HCT116 (cell line): Measurements from ENCODE around the gene GGT7. TPM values are rescaled to one million over a fixed set of nuclear protein-coding genes. Genes with fewer than 3 reads are reported as not detected.

Source experiments
- ATAC-seq: fragments of 200-7000 bp; cut with Tn5 transposase; 2 replicates; pipeline ENCODE4 v1.9.1; 2020; ENCODE audit warnings: mild to moderate bottlenecking, moderate library complexity
- BruUV-seq: library from RNA; stranded (reverse); fragments of 400-500 nt; replicated peaks from 2 replicates; lab custom pipeline; 2021; lab: Mats Ljungman, UMichigan
- CTCF ChIA-PET: fragments of 300-600 bp; sonication (Branson Sonifier 250); formaldehyde crosslinking; loops from one replicate; lab custom pipeline; 2021; ENCODE audit warnings: antibody characterized with exemption; lab: Charles Lee
- POLR2A ChIA-PET: fragments of 300-600, 350-600 bp; sonication (Branson Sonifier 250); formaldehyde crosslinking; loops from one replicate; lab custom pipeline; 2021; ENCODE audit warnings: antibody characterized with exemption; lab: Charles Lee
- RAD21 ChIA-PET, 2 experiments: fragments of 300-600 bp; sonication (Branson Sonifier 250); formaldehyde crosslinking; loops; one replicate each; lab custom pipeline; 2023; ENCODE audit warnings: low total read pairs in 2 of 2; ENCODE audit not compliant: uncharacterized antibody in 2 of 2, unreplicated experiment in 2 of 2, low non-redundant PET in 1 of 2; lab: Charles Lee
- DNase-seq: peaks from one replicate; pipeline ENCODE4 v3.0.0-alpha.2; 2010; ENCODE audit warnings: low read depth, low spot score
- H2AFZ ChIP-seq: fragments of 200-600 bp; shearing (Covaris generic), sonication (generic); 2 replicates; pipeline ENCODE4 v1.6.1; 2017; ENCODE audit warnings: low read depth, mixed run types, mixed read lengths, antibody characterized with exemption, low read length; ENCODE audit not compliant: poor library complexity, severe bottlenecking
- H3K27ac ChIP-seq: 2 replicates; pipeline ENCODE4 v1.5.1; 2012; ENCODE audit warnings: low read depth, low read length
- H3K27me3 ChIP-seq: fragments of 200-600 bp; sonication (generic); 2 replicates; pipeline ENCODE4 v1.6.1; 2016; ENCODE audit warnings: mixed run types, low read length, mixed read lengths; ENCODE audit not compliant: insufficient read depth
- H3K36me3 ChIP-seq, 2 experiments: fragments of 200-500 bp in 1 of 2; fragments of 200-600 bp in 1 of 2; sonication (Bioruptor generic) in 1 of 2; sonication (generic) in 1 of 2; 2 replicates each; pipeline versions ENCODE4 v1.5.1 to v1.6.1; 2014 to 2016; ENCODE audit warnings: low read length in 2 of 2, inconsistent platforms in 1 of 2, mixed read lengths in 1 of 2, mixed run types in 1 of 2; ENCODE audit not compliant: insufficient read depth in 2 of 2, control insufficient read depth in 1 of 2
- H3K4me1 ChIP-seq, 2 experiments: fragments of 200-600 bp in 1 of 2; sonication (generic) in 1 of 2; 2 replicates each; pipeline versions ENCODE4 v1.5.1 to v1.6.1; 2012 to 2017; ENCODE audit warnings: low read length in 2 of 2, inconsistent platforms in 1 of 2, mild to moderate bottlenecking in 1 of 2, mixed read lengths in 1 of 2, mixed run types in 1 of 2, moderate library complexity in 1 of 2; ENCODE audit not compliant: insufficient read depth in 2 of 2, control insufficient read depth in 1 of 2
- H3K4me2 ChIP-seq: fragments of 200-600 bp; sonication (generic); 2 replicates; pipeline ENCODE4 v1.6.1; 2017; ENCODE audit warnings: mixed run types, low read length, mixed read lengths
- H3K4me3 ChIP-seq, 2 experiments: fragments of 200-600 bp in 1 of 2; sonication (generic) in 1 of 2; replicated peaks in 1 of 2; 2 replicates each; pipeline ENCODE4 v1.5.1; 2011 to 2016; ENCODE audit warnings: low read length in 2 of 2, control low read depth in 1 of 2, low read depth in 1 of 2, mild to moderate bottlenecking in 1 of 2, mixed read lengths in 1 of 2, mixed run types in 1 of 2
- H3K79me2 ChIP-seq: fragments of 200-600 bp; sonication (generic); 2 replicates; pipeline ENCODE4 v1.6.1; 2017; ENCODE audit warnings: mild to moderate bottlenecking, mixed run types, low read length, moderate library complexity, mixed read lengths; ENCODE audit not compliant: insufficient read depth
- H3K9ac ChIP-seq: fragments of 200-600 bp; sonication (generic); 2 replicates; pipeline ENCODE4 v1.6.1; 2016; ENCODE audit warnings: low read length, mixed read lengths
- H3K9me2 ChIP-seq: fragments of 200-600 bp; sonication (generic), shearing (Covaris generic); 2 replicates; pipeline ENCODE4 v1.6.1; 2017; ENCODE audit warnings: mixed run types, mild to moderate bottlenecking, moderate library complexity; ENCODE audit not compliant: insufficient read depth
- H3K9me3 ChIP-seq, 2 experiments: fragments of 200-500 bp in 1 of 2; fragments of 200-600 bp in 1 of 2; sonication (Bioruptor generic) in 1 of 2; sonication (generic) in 1 of 2; 2 replicates each; pipeline ENCODE4 v1.6.1; 2014 to 2017; ENCODE audit warnings: low read length in 2 of 2, mixed read lengths in 2 of 2, inconsistent platforms in 1 of 2, low read depth in 1 of 2, mild to moderate bottlenecking in 1 of 2, mixed run types in 1 of 2, moderate library complexity in 1 of 2; ENCODE audit not compliant: control insufficient read depth in 1 of 2, insufficient read depth in 1 of 2
- H4K20me1 ChIP-seq: fragments of 200-600 bp; sonication (generic), shearing (Covaris generic); 2 replicates; pipeline ENCODE4 v1.6.1; 2017; ENCODE audit warnings: mixed run types, mild to moderate bottlenecking, moderate library complexity; ENCODE audit not compliant: insufficient read depth
- ATF3 ChIP-seq: IDR thresholded peaks from 2 replicates; pipeline ENCODE4 v1.6.1; 2012
- CBX3 ChIP-seq: IDR thresholded peaks from 2 replicates; pipeline ENCODE4 v1.6.1; 2012; ENCODE audit warnings: low read depth
- CEBPB ChIP-seq: IDR thresholded peaks from 2 replicates; pipeline ENCODE4 v1.6.1; 2012; ENCODE audit warnings: low read depth
- ELF1 ChIP-seq: IDR thresholded peaks from 2 replicates; pipeline ENCODE4 v1.6.1; 2012; ENCODE audit warnings: low read depth, borderline replicate concordance
- EZH2 ChIP-seq: fragments of 200-600 bp; sonication (generic); IDR thresholded peaks from 2 replicates; pipeline ENCODE4 v1.6.1; 2017; ENCODE audit warnings: antibody characterized with exemption, mixed run types
- FOSL1 ChIP-seq: IDR thresholded peaks from 2 replicates; pipeline ENCODE4 v1.6.1; 2012; ENCODE audit warnings: low read depth
- JUND ChIP-seq: IDR thresholded peaks from 2 replicates; pipeline ENCODE4 v1.6.1; 2012
- POLR2A ChIP-seq: IDR thresholded peaks from 2 replicates; pipeline ENCODE4 v1.7.0; 2011; ENCODE audit warnings: borderline replicate concordance; ENCODE audit not compliant: insufficient read depth, insufficient read length; ENCODE audit errors: extremely low read depth
- POLR2AphosphoS5 ChIP-seq: IDR thresholded peaks from 2 replicates; pipeline ENCODE4 v1.6.1; 2011; ENCODE audit warnings: mild to moderate bottlenecking, low read depth, low read length, moderate library complexity
- RAD21 ChIP-seq: IDR thresholded peaks from 2 replicates; pipeline ENCODE4 v1.6.1; 2012; ENCODE audit warnings: low read depth, mild to moderate bottlenecking
- SIN3A ChIP-seq: IDR thresholded peaks from 2 replicates; pipeline ENCODE4 v1.6.1; 2012; ENCODE audit warnings: low read depth
- SP1 ChIP-seq: IDR thresholded peaks from 2 replicates; pipeline ENCODE4 v1.6.1; 2012; ENCODE audit warnings: low read depth
- SRF ChIP-seq: IDR thresholded peaks from 2 replicates; pipeline ENCODE4 v1.6.1; 2012; ENCODE audit warnings: low read depth
- TCF7L2 ChIP-seq: IDR thresholded peaks from 2 replicates; pipeline ENCODE4 v1.7.0; 2011; ENCODE audit warnings: borderline replicate concordance, inconsistent platforms; ENCODE audit not compliant: insufficient read depth, insufficient read length; ENCODE audit errors: extremely low read depth
- YY1 ChIP-seq: IDR thresholded peaks from 2 replicates; pipeline ENCODE4 v1.6.1; 2011; ENCODE audit warnings: low read length, low read depth, moderate library complexity, mild to moderate bottlenecking; ENCODE audit not compliant: insufficient replicate concordance; ENCODE audit errors: extremely low read depth
- ZBTB33 ChIP-seq: IDR thresholded peaks from 2 replicates; pipeline ENCODE4 v1.6.1; 2011; ENCODE audit warnings: mild to moderate bottlenecking, low read length, moderate library complexity; ENCODE audit not compliant: insufficient replicate concordance; ENCODE audit errors: extremely low read depth
- ZFX ChIP-seq: fragments of 450-650 bp; IDR thresholded peaks from 2 replicates; pipeline ENCODE4 v1.6.1; 2017
- ZNF274 ChIP-seq: fragments of 200-500 bp; sonication (Bioruptor generic); IDR thresholded peaks from 2 replicates; pipeline ENCODE4 v1.6.1; 2014; ENCODE audit warnings: mild to moderate bottlenecking, low read depth, low read length, inconsistent platforms
- intact Hi-C: fragments of 100-400 bp; cut with micrococcal nuclease; formaldehyde crosslinking; loops from 2 replicates; pipeline ENCODE4 v1.10.0; 2022
- total RNA-seq: library from RNA; stranded (reverse); gene quantifications from one replicate; pipeline ENCODE4 v1.2.1, GENCODE V29; 2021; ENCODE audit not compliant: unreplicated experiment
- TF ChIP-seq, protein P1 (sequence below): IDR thresholded peaks from 2 replicates; pipeline ENCODE4 v1.6.1; 2012

GGT7 gene
- total RNA-seq, 1 experiment from 2014 or later, result 9.4 TPM

- Histone ChIP-seq H3K4me1 (peaks cover 20 to 41% of the 10 kb centered on the region in 2 experiments), H3K36me3 (no peaks in the 10 kb centered on the region), H3K9ac (no peak overlapping the region), H3K9me3 (no peaks in the 10 kb centered on the region), H3K4me3 (no peak overlapping the region), H2AFZ (no peak overlapping the region), H3K9me2 (no peaks in the 10 kb centered on the region), H4K20me1 (no peaks in the 10 kb centered on the region), H3K27me3 (no peaks in the 10 kb centered on the region), H3K79me2 (no peaks in the 10 kb centered on the region), H3K4me2 (no peak overlapping the region; the same call in 1 of the 2 replicates), H3K27ac (no peak overlapping the region)
- DNase-seq (no peak), ATAC-seq (no peak)
- TF ChIP-seq ATF3 (no peak), POLR2AphosphoS5 (no peak), CBX3 (no peak), SRF (no peak), POLR2A (no peak), SP1 (no peak), ZFX (no peak), YY1 (no peak), TCF7L2 (no peak), CEBPB (no peak), RAD21 (no peak), ZBTB33 (no peak), ZNF274 (no peak), JUND (no peak), FOSL1 (no peak), EZH2 (no peak), ELF1 (no peak), SIN3A (no peak)
- TF ChIP-seq, protein P1, sequence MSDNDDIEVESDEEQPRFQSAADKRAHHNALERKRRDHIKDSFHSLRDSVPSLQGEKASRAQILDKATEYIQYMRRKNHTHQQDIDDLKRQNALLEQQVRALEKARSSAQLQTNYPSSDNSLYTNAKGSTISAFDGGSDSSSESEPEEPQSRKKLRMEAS, result no peak
- BruUV-seq, result no TSS peak
- ChIA-PET POLR2A (no interaction called here), CTCF (interaction anchor here (0.9 to 3.4 kb wide), 2 partner anchors 130 to 221 kb away, joined by 3 to 19 read pairs; partner anchors contain the start of gene TRPC4AP), RAD21 (no interaction called here)
- intact Hi-C loops, result loop anchor here (5.0 to 10.0 kb wide), 2 partner anchors 216 to 393 kb away; no protein-coding TSS in a partner anchor
Observed at GRCh38 chr20:34871320-34871926, 1.2 kb downstream of the GGT7 start.
